Caco-2 (cell line): Measurements from ENCODE around the gene PMF1. TPM values are rescaled to one million over a fixed set of nuclear protein-coding genes. Genes with fewer than 3 reads are reported as not detected.

Experiments used
- BruUV-seq: library from RNA; stranded (reverse); fragments of 400-500 nt; replicated peaks from 2 replicates; lab custom pipeline; 2021; lab: Mats Ljungman, UMichigan
- CTCF ChIA-PET: fragments of 300-600 bp; sonication (Branson Sonifier 250); formaldehyde crosslinking; loops from one replicate; lab custom pipeline; 2022; ENCODE audit warnings: antibody characterized with exemption; lab: Charles Lee
- POLR2A ChIA-PET: fragments of 300-600 bp; sonication (Branson Sonifier 250); formaldehyde crosslinking; loops from one replicate; lab custom pipeline; 2022; ENCODE audit warnings: antibody characterized with exemption; lab: Charles Lee
- DNase-seq, 2 experiments: peaks; one replicate each; pipeline versions ENCODE4 v3.0.0 to v3.0.0-alpha.2; 2020 to 2022
- H3K27me3 ChIP-seq: replicated peaks from 2 replicates; pipeline ENCODE4 v1.6.0; 2011; ENCODE audit warnings: low read length; ENCODE audit not compliant: control insufficient read depth, insufficient read depth
- H3K36me3 ChIP-seq: 2 replicates; pipeline ENCODE4 v1.5.1; 2011; ENCODE audit warnings: low read length; ENCODE audit not compliant: control insufficient read depth, insufficient read depth
- H3K4me1 ChIP-seq: fragments of 250-450 bp; sonication (Bioruptor Pico); 2 replicates; pipeline ENCODE4 v1.5.1; 2020; ENCODE audit warnings: mild to moderate bottlenecking
- H3K4me3 ChIP-seq: 2 replicates; pipeline ENCODE4 v1.5.1; 2011; ENCODE audit warnings: low read depth, mild to moderate bottlenecking, control low read depth, low read length
- H3K9me3 ChIP-seq: fragments of 250-450 bp; sonication (Bioruptor Pico); 2 replicates; pipeline ENCODE4 v1.5.1; 2020; ENCODE audit warnings: mild to moderate bottlenecking, moderate library complexity
- H3K27ac Mint-ChIP-seq: one replicate; pipeline ENCODE4 v1.8.0; 2022; ENCODE audit warnings: mixed read lengths; ENCODE audit not compliant: unreplicated experiment
- H3K27me3 Mint-ChIP-seq: one replicate; pipeline ENCODE4 v1.8.0; 2022; ENCODE audit warnings: mixed read lengths; ENCODE audit not compliant: insufficient read depth, unreplicated experiment
- H3K36me3 Mint-ChIP-seq: one replicate; pipeline ENCODE4 v1.8.0; 2022; ENCODE audit warnings: mild to moderate bottlenecking, mixed read lengths; ENCODE audit not compliant: insufficient read depth, unreplicated experiment
- H3K4me1 Mint-ChIP-seq: one replicate; pipeline ENCODE4 v1.8.0; 2022; ENCODE audit warnings: low read depth, mixed read lengths; ENCODE audit not compliant: unreplicated experiment
- H3K4me3 Mint-ChIP-seq: one replicate; pipeline ENCODE4 v1.8.0; 2022; ENCODE audit warnings: mild to moderate bottlenecking, moderate library complexity, mixed read lengths; ENCODE audit not compliant: unreplicated experiment
- H3K9me3 Mint-ChIP-seq: one replicate; pipeline ENCODE4 v1.8.0; 2022; ENCODE audit warnings: mixed read lengths; ENCODE audit not compliant: unreplicated experiment
- intact Hi-C: fragments of 100-400 bp; cut with micrococcal nuclease; formaldehyde crosslinking; loops from one replicate; pipeline ENCODE4 v1.10.0; 2022; ENCODE audit not compliant: unreplicated experiment
- total RNA-seq: library from RNA; stranded (reverse); gene quantifications from 2 replicates; pipeline ENCODE4 v1.2.3, GENCODE V29; 2022
- TF ChIP-seq, protein P1 (sequence below), 2 experiments: fragments of 200-600 bp in 1 of 2; IDR thresholded peaks; 1 replicate in 1 of 2; 2 replicates in 1 of 2; pipeline versions ENCODE4 v1.5.1 to v1.8.0; 2011 to 2022; ENCODE audit warnings: antibody characterized with exemption in 1 of 2, control low read depth in 1 of 2, inconsistent platforms in 1 of 2, low read depth in 1 of 2, low read length in 1 of 2, mild to moderate bottlenecking in 1 of 2, moderate library complexity in 1 of 2; ENCODE audit not compliant: insufficient read depth in 1 of 2, severe bottlenecking in 1 of 2, unreplicated experiment in 1 of 2

Gene PMF1
- total RNA-seq, 1 experiment from 2014 or later: 90.2 TPM

DNA sequence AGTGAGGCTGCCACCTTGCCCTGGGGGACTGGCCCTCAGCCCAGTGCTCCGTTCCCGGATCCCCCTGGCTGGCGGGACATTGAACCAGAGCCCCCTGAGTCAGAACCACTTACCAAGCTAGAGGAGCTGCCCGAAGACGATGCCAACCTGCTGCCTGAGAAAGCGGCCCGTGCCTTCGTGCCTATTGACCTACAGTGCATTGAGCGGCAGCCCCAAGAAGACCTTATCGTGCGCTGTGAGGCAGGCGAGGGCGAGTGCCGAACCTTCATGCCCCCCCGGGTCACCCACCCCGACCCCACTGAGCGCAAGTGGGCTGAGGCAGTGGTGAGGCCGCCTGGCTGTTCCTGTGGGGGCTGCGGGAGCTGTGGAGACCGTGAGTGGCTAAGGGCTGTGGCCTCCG lies 72.6 kb downstream of the PMF1 start:
- H3K27ac Mint-ChIP-seq: peak overlapping the region; percentile 61
- no peaks in the 10 kb centered on the region for H3K9me3 Mint-ChIP-seq
- Histone ChIP-seq H3K27me3 (no peaks in the 10 kb centered on the region), H3K4me1 (peaks cover 24% of the 10 kb centered on the region), H3K4me3 (no peak overlapping the region), H3K9me3 (no peaks in the 10 kb centered on the region), H3K36me3 (peaks cover 3% of the 10 kb centered on the region; the same call in 1 of the 2 replicates)
- no TSS peak for BruUV-seq
- H3K4me3 Mint-ChIP-seq: no peak overlapping the region
- DNase-seq: no peak
- peaks cover 12% of the 10 kb centered on the region for H3K4me1 Mint-ChIP-seq
- POLR2A ChIA-PET: no interaction called here
- intact Hi-C loops: no loop called here
- H3K36me3 Mint-ChIP-seq: peaks cover 25% of the 10 kb centered on the region
- CTCF ChIA-PET: no interaction called here
- no peaks in the 10 kb centered on the region for H3K27me3 Mint-ChIP-seq
- TF ChIP-seq, protein P1, sequence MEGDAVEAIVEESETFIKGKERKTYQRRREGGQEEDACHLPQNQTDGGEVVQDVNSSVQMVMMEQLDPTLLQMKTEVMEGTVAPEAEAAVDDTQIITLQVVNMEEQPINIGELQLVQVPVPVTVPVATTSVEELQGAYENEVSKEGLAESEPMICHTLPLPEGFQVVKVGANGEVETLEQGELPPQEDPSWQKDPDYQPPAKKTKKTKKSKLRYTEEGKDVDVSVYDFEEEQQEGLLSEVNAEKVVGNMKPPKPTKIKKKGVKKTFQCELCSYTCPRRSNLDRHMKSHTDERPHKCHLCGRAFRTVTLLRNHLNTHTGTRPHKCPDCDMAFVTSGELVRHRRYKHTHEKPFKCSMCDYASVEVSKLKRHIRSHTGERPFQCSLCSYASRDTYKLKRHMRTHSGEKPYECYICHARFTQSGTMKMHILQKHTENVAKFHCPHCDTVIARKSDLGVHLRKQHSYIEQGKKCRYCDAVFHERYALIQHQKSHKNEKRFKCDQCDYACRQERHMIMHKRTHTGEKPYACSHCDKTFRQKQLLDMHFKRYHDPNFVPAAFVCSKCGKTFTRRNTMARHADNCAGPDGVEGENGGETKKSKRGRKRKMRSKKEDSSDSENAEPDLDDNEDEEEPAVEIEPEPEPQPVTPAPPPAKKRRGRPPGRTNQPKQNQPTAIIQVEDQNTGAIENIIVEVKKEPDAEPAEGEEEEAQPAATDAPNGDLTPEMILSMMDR (IDR thresholded peaks at IDR 0.05; ENCODE audit: insufficient read depth in 1 of 2, low read depth in 1 of 2, low read length in 1 of 2, severe bottlenecking in 1 of 2, unreplicated experiment in 1 of 2): no peak

DNA sequence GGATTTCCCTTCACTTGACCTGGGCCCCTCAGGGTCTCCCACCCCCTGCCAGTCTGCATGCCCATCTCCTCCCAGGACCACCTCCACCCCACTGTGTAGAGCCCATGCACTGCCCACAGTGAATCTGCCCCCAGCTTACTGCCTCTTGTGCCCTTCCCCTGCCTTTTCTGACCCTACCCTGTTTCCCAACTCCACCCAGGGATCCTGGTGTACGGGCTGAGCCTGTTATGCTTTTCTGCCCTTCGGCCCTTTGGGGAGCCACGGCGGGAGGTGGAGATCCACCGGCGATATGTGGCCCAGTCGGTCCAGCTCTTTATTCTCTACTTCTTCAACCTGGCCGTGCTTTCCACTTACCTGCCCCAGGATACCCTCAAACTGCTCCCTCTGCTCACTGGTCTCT lies 73.3 kb downstream of the PMF1 start:
- Histone ChIP-seq H3K4me3 (no peak overlapping the region), H3K4me1 (peaks cover 20% of the 10 kb centered on the region), H3K9me3 (no peaks in the 10 kb centered on the region), H3K27me3 (no peaks in the 10 kb centered on the region), H3K36me3 (peaks cover 3% of the 10 kb centered on the region; the same call in 1 of the 2 replicates)
- CTCF ChIA-PET: no interaction called here
- H3K36me3 Mint-ChIP-seq: peaks cover 27% of the 10 kb centered on the region
- intact Hi-C loops: no loop called here
- no peaks in the 10 kb centered on the region for H3K27me3 Mint-ChIP-seq
- BruUV-seq: no TSS peak
- TF ChIP-seq, protein P1 (IDR thresholded peaks at IDR 0.05; ENCODE audit: insufficient read depth in 1 of 2, low read depth in 1 of 2, low read length in 1 of 2, severe bottlenecking in 1 of 2, unreplicated experiment in 1 of 2): no peak
- POLR2A ChIA-PET: no interaction called here
- no peak overlapping the region for H3K4me3 Mint-ChIP-seq
- no peaks in the 10 kb centered on the region for H3K9me3 Mint-ChIP-seq
- no peak overlapping the region for H3K27ac Mint-ChIP-seq
- DNase-seq: no peak
- peaks cover 12% of the 10 kb centered on the region for H3K4me1 Mint-ChIP-seq

Other genes with a start within 250 kb of the PMF1 start
- 46.9 and 60.3 TPM in 2 replicates for gene ARHGEF2, start 234.5 kb upstream of the PMF1 start, total RNA-seq
- 198 and 203 TPM in 2 replicates for gene SSR2, start 192.1 kb upstream of the PMF1 start, total RNA-seq
- gene UBQLN4, start 159.2 kb upstream of the PMF1 start, total RNA-seq: 60.9 and 65.5 TPM in 2 replicates
- gene LAMTOR2, start 158.2 kb upstream of the PMF1 start, total RNA-seq: 49.4 and 49.5 TPM in 2 replicates
- gene RAB25, start 151.8 kb upstream of the PMF1 start, total RNA-seq: 138 and 141 TPM in 2 replicates
- 8.9 and 12.2 TPM in 2 replicates for gene MEX3A, start 130.5 kb upstream of the PMF1 start, total RNA-seq
- gene LMNA, start 98.3 kb upstream of the PMF1 start, total RNA-seq: 112 and 113 TPM in 2 replicates
- gene SEMA4A, start 59.4 kb upstream of the PMF1 start, total RNA-seq: 0.52 and 1.3 TPM in 2 replicates
- gene SLC25A44, start 18.9 kb upstream of the PMF1 start, total RNA-seq: 29.3 and 31.1 TPM in 2 replicates
- 1.3 and 2.0 TPM in 2 replicates for gene BGLAP, start 29.2 kb downstream of the PMF1 start, total RNA-seq
- 4.1 and 4.6 TPM in 2 replicates for gene PAQR6, start 35.0 kb downstream of the PMF1 start, total RNA-seq
- gene SMG5, start 69.8 kb downstream of the PMF1 start, total RNA-seq: 146 and 155 TPM in 2 replicates
- 9.5 and 10.7 TPM in 2 replicates for gene TMEM79, start 71.3 kb downstream of the PMF1 start, total RNA-seq
- gene GLMP, start 82.7 kb downstream of the PMF1 start, total RNA-seq: 63.9 and 74.4 TPM in 2 replicates
- gene VHLL, start 86.3 kb downstream of the PMF1 start, total RNA-seq: not detected in 2 replicates
- gene CCT3, start 125.3 kb downstream of the PMF1 start, total RNA-seq: 340 and 380 TPM in 2 replicates
- 2.8 and 3.9 TPM in 2 replicates for gene TSACC, start 125.5 kb downstream of the PMF1 start, total RNA-seq
- 4.6 and 6.5 TPM in 2 replicates for gene RHBG, start 156.2 kb downstream of the PMF1 start, total RNA-seq